Gastrocnemius medialis (tissue), 4 donors: ENCODE measurements around the gene MMUT.

Source experiments
- CTCF ChIP-seq, 5 experiments: fragments of 450-650 bp in 3 of 5; fragments of 200-600 bp in 2 of 5; sonication (generic) in 2 of 5; IDR thresholded peaks in 4 of 5; conservative IDR thresholded peaks in 1 of 5; 1 replicate in 4 of 5; 2 replicates in 1 of 5; pipeline ENCODE4 v1.5.1; 2016 to 2019; ENCODE audit warnings: antibody characterized with exemption in 5 of 5, mild to moderate bottlenecking in 3 of 5, moderate library complexity in 3 of 5
- POLR2A ChIP-seq, 2 donors: fragments of 450-650 bp; IDR thresholded peaks; one replicate each; pipeline ENCODE4 v1.6.1; 2017; ENCODE audit warnings: antibody characterized with exemption in 2 of 2, mild to moderate bottlenecking in 2 of 2, moderate library complexity in 2 of 2

- TF ChIP-seq CTCF (IDR thresholded peaks at IDR 0.05 in 4 of 5, conservative IDR thresholded peaks at IDR 0.05 in 1 of 5) (no peak), POLR2A (IDR thresholded peaks at IDR 0.05) (no peak)
Observed at GRCh38 chr6:49464691-49465090, 1.6 kb upstream of the MMUT start.
